ENCODE results near the gene SEC23A. TPM values are rescaled to one million over a fixed set of nuclear protein-coding genes. Genes with fewer than 3 reads are reported as not detected.
"Not testable (repeated sequence)": the region's sequence is repeated elsewhere in the genome, so short reads cannot be mapped to it uniquely, and the experiment has no call there.

SEC23A gene
- total RNA-seq, 1 donor from 2014 or later: 59.2 TPM

DNA sequence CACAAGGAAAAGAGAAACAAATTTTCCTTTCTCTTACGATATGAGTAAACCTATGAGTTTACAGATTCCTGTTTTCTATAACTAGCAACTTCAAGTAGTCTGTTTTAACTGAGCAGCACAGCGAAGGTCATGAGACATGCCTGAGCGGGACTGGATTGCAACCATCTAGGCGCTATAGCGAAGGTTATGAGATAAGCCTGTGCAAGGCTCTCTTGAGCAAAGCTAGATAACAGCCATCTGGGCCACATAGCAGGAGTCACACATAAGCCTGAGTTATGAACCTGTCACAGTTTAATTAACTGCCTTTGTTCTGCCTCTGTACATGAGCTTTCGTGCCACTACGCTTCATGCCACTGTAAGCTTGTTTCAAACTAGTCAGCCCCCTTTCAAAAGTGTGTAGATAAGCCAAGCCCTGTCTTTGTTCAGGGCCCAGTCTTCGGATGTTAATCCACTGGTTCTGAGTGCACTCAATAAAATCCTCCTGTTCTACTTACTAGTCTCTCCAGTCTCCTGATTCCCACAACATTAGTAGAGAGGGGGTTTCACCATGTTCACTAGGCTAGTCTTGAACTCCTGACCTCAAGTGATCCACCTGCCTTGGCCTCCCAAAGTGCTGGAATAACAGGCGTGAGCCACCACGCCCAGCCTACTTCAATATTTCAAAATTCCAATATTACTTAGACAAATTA is 47.1 kb downstream of the SEC23A start:
- Mint-ChIP-seq H3K27ac (ENCODE audit: unreplicated experiment) (no peak overlapping the region), H3K27me3 (ENCODE audit: unreplicated experiment) (no peaks in the 10 kb centered on the region), H3K9me3 (ENCODE audit: unreplicated experiment) (peaks cover 2% of the 10 kb centered on the region), H3K4me1 (ENCODE audit: low read depth, unreplicated experiment) (no peaks in the 10 kb centered on the region), H3K36me3 (ENCODE audit: unreplicated experiment) (peaks cover 20% of the 10 kb centered on the region), H3K4me3 (ENCODE audit: unreplicated experiment) (no peak overlapping the region)
- TF ChIP-seq, protein P1, sequence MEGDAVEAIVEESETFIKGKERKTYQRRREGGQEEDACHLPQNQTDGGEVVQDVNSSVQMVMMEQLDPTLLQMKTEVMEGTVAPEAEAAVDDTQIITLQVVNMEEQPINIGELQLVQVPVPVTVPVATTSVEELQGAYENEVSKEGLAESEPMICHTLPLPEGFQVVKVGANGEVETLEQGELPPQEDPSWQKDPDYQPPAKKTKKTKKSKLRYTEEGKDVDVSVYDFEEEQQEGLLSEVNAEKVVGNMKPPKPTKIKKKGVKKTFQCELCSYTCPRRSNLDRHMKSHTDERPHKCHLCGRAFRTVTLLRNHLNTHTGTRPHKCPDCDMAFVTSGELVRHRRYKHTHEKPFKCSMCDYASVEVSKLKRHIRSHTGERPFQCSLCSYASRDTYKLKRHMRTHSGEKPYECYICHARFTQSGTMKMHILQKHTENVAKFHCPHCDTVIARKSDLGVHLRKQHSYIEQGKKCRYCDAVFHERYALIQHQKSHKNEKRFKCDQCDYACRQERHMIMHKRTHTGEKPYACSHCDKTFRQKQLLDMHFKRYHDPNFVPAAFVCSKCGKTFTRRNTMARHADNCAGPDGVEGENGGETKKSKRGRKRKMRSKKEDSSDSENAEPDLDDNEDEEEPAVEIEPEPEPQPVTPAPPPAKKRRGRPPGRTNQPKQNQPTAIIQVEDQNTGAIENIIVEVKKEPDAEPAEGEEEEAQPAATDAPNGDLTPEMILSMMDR (IDR thresholded peaks at IDR 0.05; ENCODE audit: partially characterized antibody, unreplicated experiment): no peak
- no peak for DNase-seq

DNA sequence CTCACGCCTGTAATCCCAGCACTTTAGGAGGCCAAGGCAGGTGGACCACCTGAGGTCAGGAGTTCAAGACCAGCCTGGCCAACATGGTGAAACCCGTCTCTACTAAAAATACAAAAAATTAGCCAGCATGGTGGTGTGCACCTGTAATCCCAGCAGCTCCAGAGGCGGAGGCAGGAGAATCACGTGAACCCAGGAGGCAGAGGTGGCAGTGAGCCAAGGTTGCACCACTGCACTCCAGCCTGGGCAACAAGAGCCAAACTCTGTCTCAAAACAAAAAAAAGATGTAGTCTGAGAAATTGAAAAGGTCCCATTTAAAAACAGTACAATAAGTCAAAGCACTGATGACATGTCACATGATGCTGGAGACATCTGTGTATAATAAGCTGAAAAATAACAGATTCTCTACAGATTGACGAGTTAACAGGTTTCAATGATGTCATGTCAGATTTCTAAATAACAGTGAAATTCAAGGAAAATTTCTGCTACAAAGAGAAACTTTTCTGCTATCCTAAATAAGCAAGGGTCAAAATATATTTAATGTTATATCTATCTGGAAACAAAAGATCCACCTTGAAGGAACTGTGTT is 50.1 kb downstream of the SEC23A start:
- not testable (repeated sequence) for DNase-seq; H3K4me3 Mint-ChIP-seq (ENCODE audit: unreplicated experiment); H3K4me1 Mint-ChIP-seq (ENCODE audit: low read depth, unreplicated experiment); H3K27me3 Mint-ChIP-seq (ENCODE audit: unreplicated experiment); H3K27ac Mint-ChIP-seq (ENCODE audit: unreplicated experiment); H3K9me3 Mint-ChIP-seq (ENCODE audit: unreplicated experiment)
- H3K36me3 Mint-ChIP-seq (ENCODE audit: unreplicated experiment): peaks cover 15% of the 10 kb centered on the region

DNA sequence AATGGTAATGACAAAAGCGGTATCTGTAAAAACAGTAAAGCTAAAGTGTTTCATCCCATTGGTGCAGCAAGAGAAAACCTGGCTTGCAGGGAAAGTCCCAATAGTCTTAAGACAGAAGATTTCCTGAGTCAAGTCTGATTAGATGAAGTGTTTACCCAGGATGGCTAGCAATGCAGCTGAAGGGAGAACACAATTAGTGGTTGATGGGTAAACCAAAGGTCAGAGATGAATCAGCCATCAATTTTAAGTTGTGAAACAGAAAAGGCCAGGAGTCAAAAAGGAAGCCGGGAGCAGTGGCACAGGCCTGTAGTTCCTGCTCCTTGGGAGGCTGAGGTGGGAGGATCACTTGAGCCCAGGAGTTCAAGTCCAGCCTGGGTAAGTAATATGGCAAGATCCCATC is 52.6 kb downstream of the SEC23A start:
- no peak for DNase-seq
- Mint-ChIP-seq H3K9me3 (ENCODE audit: unreplicated experiment) (peaks cover 1% of the 10 kb centered on the region), H3K4me3 (ENCODE audit: unreplicated experiment) (no peak overlapping the region), H3K4me1 (ENCODE audit: low read depth, unreplicated experiment) (no peaks in the 10 kb centered on the region), H3K27me3 (ENCODE audit: unreplicated experiment) (peaks cover 2% of the 10 kb centered on the region), H3K36me3 (ENCODE audit: unreplicated experiment) (peaks cover 5% of the 10 kb centered on the region), H3K27ac (ENCODE audit: unreplicated experiment) (no peak overlapping the region)
- TF ChIP-seq, protein P1 (IDR thresholded peaks at IDR 0.05; ENCODE audit: partially characterized antibody, unreplicated experiment): no peak

DNA sequence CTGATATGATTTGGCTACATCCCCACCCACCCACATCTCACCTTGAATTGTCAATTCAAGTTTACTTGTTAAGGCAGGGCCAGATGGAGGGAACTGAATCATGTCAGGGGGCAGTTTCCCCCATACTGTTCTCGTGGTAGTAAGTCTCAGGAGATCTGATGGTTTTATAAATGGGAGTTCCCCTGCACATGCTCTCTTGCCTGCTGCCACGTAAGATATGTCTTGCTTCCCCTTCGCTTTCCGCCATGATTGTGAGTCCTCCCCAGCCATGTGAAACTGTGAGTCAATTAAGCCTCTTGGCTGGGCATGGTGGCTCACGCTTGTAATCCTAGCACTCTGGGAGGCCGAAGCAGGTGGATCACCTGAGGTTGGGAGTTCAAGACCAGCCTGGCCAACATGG is 57.1 kb downstream of the SEC23A start:
- not testable (repeated sequence) for H3K9me3 Mint-ChIP-seq (ENCODE audit: unreplicated experiment); H3K4me3 Mint-ChIP-seq (ENCODE audit: unreplicated experiment)

DNA sequence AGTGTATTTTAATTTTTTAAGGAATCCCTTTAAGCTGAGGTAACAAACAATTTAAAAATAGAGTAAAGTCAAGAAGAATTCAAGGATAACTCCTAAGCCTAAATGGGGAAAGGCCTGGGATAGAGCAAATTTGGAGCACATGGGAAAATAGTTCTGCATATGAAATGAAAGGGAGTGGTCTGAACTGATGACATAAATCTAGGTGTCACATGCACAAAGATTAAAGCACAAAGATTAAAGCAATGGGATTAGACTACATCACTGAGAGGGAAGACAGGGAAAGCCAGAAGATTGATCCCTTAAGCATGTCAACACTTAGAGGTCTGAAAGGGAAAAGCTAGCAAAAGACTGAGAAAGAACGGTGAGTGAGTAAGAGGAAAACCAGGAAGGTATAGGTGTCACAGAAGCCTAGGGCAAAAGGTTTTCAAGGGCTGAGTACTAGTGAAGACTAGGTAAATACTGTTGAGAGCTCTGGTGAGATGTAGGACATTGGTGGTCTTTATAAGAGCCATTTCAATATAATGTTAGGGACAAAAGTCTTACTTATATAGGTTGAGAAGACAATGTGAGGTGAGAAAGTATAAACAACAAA is 59.6 kb downstream of the SEC23A start:
- no peaks in the 10 kb centered on the region for H3K9me3 Mint-ChIP-seq (ENCODE audit: unreplicated experiment)
- no peaks in the 10 kb centered on the region for H3K4me1 Mint-ChIP-seq (ENCODE audit: low read depth, unreplicated experiment)
- no peak overlapping the region for H3K4me3 Mint-ChIP-seq (ENCODE audit: unreplicated experiment)
- TF ChIP-seq, protein P1 (IDR thresholded peaks at IDR 0.05; ENCODE audit: partially characterized antibody, unreplicated experiment): no peak
- H3K36me3 Mint-ChIP-seq (ENCODE audit: unreplicated experiment): no peaks in the 10 kb centered on the region
- peaks cover 3% of the 10 kb centered on the region for H3K27me3 Mint-ChIP-seq (ENCODE audit: unreplicated experiment)
- no peak overlapping the region for H3K27ac Mint-ChIP-seq (ENCODE audit: unreplicated experiment)
- no peak for DNase-seq

More for the DNA sequence above, 57.1 kb downstream of the SEC23A start:
- not testable (repeated sequence) for DNase-seq; H3K27ac Mint-ChIP-seq (ENCODE audit: unreplicated experiment); H3K36me3 Mint-ChIP-seq (ENCODE audit: unreplicated experiment); H3K4me1 Mint-ChIP-seq (ENCODE audit: low read depth, unreplicated experiment); H3K27me3 Mint-ChIP-seq (ENCODE audit: unreplicated experiment)

GRCh38 chr14:39040529-39040928 is 62.5 kb downstream of the SEC23A start:
- no peak for DNase-seq
- TF ChIP-seq, protein P1 (IDR thresholded peaks at IDR 0.05; ENCODE audit: partially characterized antibody, unreplicated experiment): no peak
- Mint-ChIP-seq H3K36me3 (ENCODE audit: unreplicated experiment) (no peaks in the 10 kb centered on the region), H3K9me3 (ENCODE audit: unreplicated experiment) (no peaks in the 10 kb centered on the region), H3K27me3 (ENCODE audit: unreplicated experiment) (peaks cover 2% of the 10 kb centered on the region), H3K4me1 (ENCODE audit: low read depth, unreplicated experiment) (no peaks in the 10 kb centered on the region), H3K27ac (ENCODE audit: unreplicated experiment) (no peak overlapping the region), H3K4me3 (ENCODE audit: unreplicated experiment) (no peak overlapping the region)
